Suprapubic skin (tissue), 4 donors: ENCODE measurements around the gene CCSER1. TPM values are rescaled to one million over a fixed set of nuclear protein-coding genes. Genes with fewer than 3 reads are reported as not detected.

Source experiments
- DNase-seq, 2 donors: peaks; one replicate each; pipeline ENCODE4 v3.0.0-alpha.2; 2019; ENCODE audit warnings: low spot score in 2 of 2
- H3K27ac ChIP-seq: fragments of 200-600 bp; sonication (generic); one replicate; pipeline ENCODE4 v1.5.1; 2019
- H3K27me3 ChIP-seq: fragments of 200-600 bp; sonication (generic); one replicate; pipeline ENCODE4 v1.5.1; 2019
- H3K36me3 ChIP-seq: fragments of 200-600 bp; sonication (generic); one replicate; pipeline ENCODE4 v1.5.1; 2019
- H3K4me1 ChIP-seq: fragments of 200-600 bp; sonication (generic); one replicate; pipeline ENCODE4 v1.5.1; 2019
- H3K4me3 ChIP-seq: fragments of 200-600 bp; sonication (generic); one replicate; pipeline ENCODE4 v1.5.1; 2019; ENCODE audit warnings: mild to moderate bottlenecking
- H3K9me3 ChIP-seq: fragments of 200-600 bp; sonication (generic); one replicate; pipeline ENCODE4 v1.5.1; 2019
- CTCF ChIP-seq, 2 donors: fragments of 200-600 bp in 1 of 2; fragments of 450-650 bp in 1 of 2; sonication (generic) in 1 of 2; IDR thresholded peaks; one replicate each; pipeline ENCODE4 v1.5.1; 2016 to 2019; ENCODE audit warnings: antibody characterized with exemption in 2 of 2, mild to moderate bottlenecking in 1 of 2, moderate library complexity in 1 of 2
- EP300 ChIP-seq: sonication (generic); formaldehyde crosslinking; IDR thresholded peaks from one replicate; pipeline ENCODE4 v1.6.1; 2017; ENCODE audit warnings: antibody characterized with exemption
- POLR2A ChIP-seq, 2 donors: fragments of 450-650 bp; IDR thresholded peaks; one replicate each; pipeline ENCODE4 v1.6.1; 2017; ENCODE audit warnings: antibody characterized with exemption in 2 of 2, mild to moderate bottlenecking in 2 of 2, moderate library complexity in 2 of 2
- POLR2AphosphoS5 ChIP-seq, 3 donors: sonication (generic); formaldehyde crosslinking; IDR thresholded peaks; one replicate each; pipeline ENCODE4 v1.6.1; 2017; ENCODE audit warnings: antibody characterized with exemption in 3 of 3
- WGBS: methylation state at CpG from one replicate; pipeline ENCODE4 v1.1.5; 2018; 5-methylcytosine and 5-hydroxymethylcytosine counted together
- total RNA-seq, 4 donors: library from RNA; depleted of rRNA; stranded (reverse); fragments of >200 nt; gene quantifications; one replicate each; pipeline ENCODE4 v1.1.0, GENCODE V29; 2016

CCSER1 gene
- total RNA-seq, 4 donors from 2014 or later: 6.7 to 39.5 (median 11.8) TPM

- no peak for DNase-seq
- TF ChIP-seq POLR2A (IDR thresholded peaks at IDR 0.05): no peak
- no peak for TF ChIP-seq CTCF (IDR thresholded peaks at IDR 0.05)
- TF ChIP-seq POLR2AphosphoS5 (IDR thresholded peaks at IDR 0.05): no peak
- no peak for TF ChIP-seq EP300
- Histone ChIP-seq H3K36me3 (no peaks in the 10 kb centered on the region), H3K27me3 (no peaks in the 10 kb centered on the region), H3K9me3 (no peaks in the 10 kb centered on the region), H3K4me3 (no peak overlapping the region), H3K4me1 (no peaks in the 10 kb centered on the region), H3K27ac (no peak overlapping the region)
Observed at GRCh38 chr4:90926957-90927356, 799.8 kb downstream of the CCSER1 start.

- H3K9me3 ChIP-seq: no peaks in the 10 kb centered on the region
- no peak for DNase-seq
- no peak for TF ChIP-seq EP300
- TF ChIP-seq CTCF (IDR thresholded peaks at IDR 0.05): no peak
- no peak for TF ChIP-seq POLR2A (IDR thresholded peaks at IDR 0.05)
- TF ChIP-seq POLR2AphosphoS5 (IDR thresholded peaks at IDR 0.05): no peak
- H3K27me3 ChIP-seq: no peaks in the 10 kb centered on the region
- no peaks in the 10 kb centered on the region for H3K36me3 ChIP-seq
- no peak overlapping the region for H3K4me3 ChIP-seq
- no peaks in the 10 kb centered on the region for H3K4me1 ChIP-seq
- no peak overlapping the region for H3K27ac ChIP-seq
- 89% methylated on average over 6 of the region's 6 CpGs for WGBS
Observed at GRCh38 chr4:90943311-90943710, 816.1 kb downstream of the CCSER1 start.

- no peak overlapping the region for H3K27ac ChIP-seq
- no peaks in the 10 kb centered on the region for H3K4me1 ChIP-seq
- no peak overlapping the region for H3K4me3 ChIP-seq
- TF ChIP-seq POLR2AphosphoS5 (IDR thresholded peaks at IDR 0.05): no peak
- no peak for TF ChIP-seq POLR2A (IDR thresholded peaks at IDR 0.05)
- no peak for TF ChIP-seq CTCF (IDR thresholded peaks at IDR 0.05)
- no peak for TF ChIP-seq EP300
- DNase-seq: no peak
- H3K9me3 ChIP-seq: no peaks in the 10 kb centered on the region
- H3K36me3 ChIP-seq: no peaks in the 10 kb centered on the region
- WGBS: 91% methylated on average over 3 of the region's 3 CpGs
- H3K27me3 ChIP-seq: no peaks in the 10 kb centered on the region
Observed at GRCh38 chr4:90946945-90947344, 819.8 kb downstream of the CCSER1 start.

- H3K9me3 ChIP-seq: no peaks in the 10 kb centered on the region
- no peak for DNase-seq
- no peaks in the 10 kb centered on the region for H3K36me3 ChIP-seq
- H3K27ac ChIP-seq: no peak overlapping the region
- no peaks in the 10 kb centered on the region for H3K27me3 ChIP-seq
- no peak overlapping the region for H3K4me3 ChIP-seq
- WGBS: 79% methylated on average over 7 of the region's 7 CpGs
- no peaks in the 10 kb centered on the region for H3K4me1 ChIP-seq
- TF ChIP-seq EP300 (no peak), POLR2A (IDR thresholded peaks at IDR 0.05) (no peak), CTCF (IDR thresholded peaks at IDR 0.05) (no peak)
Observed at GRCh38 chr4:90950385-90950841, 823.2 kb downstream of the CCSER1 start.

GRCh38 chr4:90951037-90951436 is 823.8 kb downstream of the CCSER1 start:
- H3K27ac ChIP-seq: no peak overlapping the region
- no peak for TF ChIP-seq POLR2A (IDR thresholded peaks at IDR 0.05)
- TF ChIP-seq EP300: no peak
- no peak for TF ChIP-seq CTCF (IDR thresholded peaks at IDR 0.05)
- no peak for TF ChIP-seq POLR2AphosphoS5 (IDR thresholded peaks at IDR 0.05)
- WGBS: 65% methylated on average over 2 of the region's 2 CpGs
- H3K4me3 ChIP-seq: no peak overlapping the region
- no peaks in the 10 kb centered on the region for H3K36me3 ChIP-seq
- no peaks in the 10 kb centered on the region for H3K9me3 ChIP-seq
- H3K4me1 ChIP-seq: no peaks in the 10 kb centered on the region
- no peak for DNase-seq
- no peaks in the 10 kb centered on the region for H3K27me3 ChIP-seq
